ENCODE results near the gene SETDB2.
A peak's percentile ranks its signal among the peaks of the same experiment; 100 is the strongest.

SETDB2 gene

GRCh38 chr13:49443704-49444523 lies at the start of gene SETDB2, which contains the start of gene CAB39L:
Gene SETDB2 (plus strand): TSS chr13:49444274. CDS start chr13:49451894, 7,620 bp downstream.
Gene CAB39L (minus strand): TSS chr13:49444064. CDS start chr13:49382910, 61,154 bp downstream.
- H3K27ac ChIP-seq = peak within 1 kb of the TSS; percentile 87
- DNase-seq (ENCODE audit: low read depth, low spot score) = peak; percentile 98

GRCh38 chr13:49395451-49395865 lies 48.6 kb upstream of the SETDB2 start:
- no peak overlapping the region for H3K27ac ChIP-seq
- no peak for DNase-seq (ENCODE audit: low read depth, low spot score)

- no peak for DNase-seq (ENCODE audit: low read depth, low spot score)
- no peak overlapping the region for H3K27ac ChIP-seq
Observed at GRCh38 chr13:49395878-49396380, 48.1 kb upstream of the SETDB2 start.

- peak; percentile 20 for DNase-seq (ENCODE audit: low read depth, low spot score)
- no peak overlapping the region for H3K27ac ChIP-seq
Observed at GRCh38 chr13:49399801-49400472, 44.1 kb upstream of the SETDB2 start.

GRCh38 chr13:49400755-49401659 lies 43.1 kb upstream of the SETDB2 start:
- peak overlapping the region; percentile 21 for H3K27ac ChIP-seq
- peak; percentile 55 for DNase-seq (ENCODE audit: low read depth, low spot score)

DNA sequence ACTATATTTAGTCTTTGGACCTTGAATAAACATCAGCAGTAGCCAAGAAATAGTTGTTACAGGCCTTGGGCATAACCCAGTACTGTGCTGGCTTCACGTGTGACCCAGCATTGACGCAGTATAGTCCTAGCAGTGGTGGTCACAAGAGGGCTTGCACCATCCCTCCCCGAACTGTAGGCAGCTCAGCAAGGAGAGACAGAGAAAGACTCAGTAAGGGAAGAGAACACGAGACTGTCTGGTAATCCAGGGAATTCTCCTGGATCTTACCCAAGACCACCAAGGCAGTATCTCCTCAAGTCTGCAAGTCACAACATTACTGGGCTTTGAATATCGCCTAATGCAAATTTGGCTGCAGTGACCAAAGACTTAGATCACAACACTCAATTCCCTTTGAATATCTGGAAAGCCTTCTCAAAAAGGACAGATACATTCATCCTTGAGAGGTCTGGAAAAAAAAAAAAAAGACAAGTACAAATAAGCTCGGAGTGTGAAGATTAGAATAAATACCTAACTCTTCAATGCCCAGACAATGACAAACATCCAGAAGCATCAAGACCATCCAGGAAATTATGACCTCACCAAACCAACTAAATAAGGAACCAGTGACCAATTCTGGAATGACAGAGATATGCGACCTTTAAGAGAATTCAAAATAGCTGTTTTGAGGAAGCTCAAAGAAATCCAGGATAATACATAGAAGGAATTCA lies 39.9 kb upstream of the SETDB2 start:
- no peak overlapping the region for H3K27ac ChIP-seq
- DNase-seq (ENCODE audit: low read depth, low spot score) = no peak

DNA sequence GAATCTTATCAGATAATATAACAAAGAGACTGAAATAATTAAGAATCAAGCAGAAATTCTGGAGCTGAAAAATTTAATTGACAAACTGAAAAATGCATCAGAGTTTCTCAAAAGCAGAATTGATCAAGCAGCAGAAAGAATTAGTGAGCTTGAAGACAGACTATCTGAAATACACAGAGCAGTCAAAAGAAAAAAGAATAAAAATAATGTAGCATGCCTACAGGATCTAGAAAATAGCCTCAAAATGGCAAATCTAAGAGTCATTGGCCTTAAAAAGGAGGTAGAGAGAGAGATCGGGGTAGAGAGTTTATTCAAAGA lies 39.4 kb upstream of the SETDB2 start:
- no peak overlapping the region for H3K27ac ChIP-seq

GRCh38 chr13:49407068-49407467 lies 37.0 kb upstream of the SETDB2 start:
- H3K27ac ChIP-seq = no peak overlapping the region
- DNase-seq (ENCODE audit: low read depth, low spot score) = no peak

More for the DNA sequence above, 39.4 kb upstream of the SETDB2 start:
- no peak for DNase-seq (ENCODE audit: low read depth, low spot score)

DNA sequence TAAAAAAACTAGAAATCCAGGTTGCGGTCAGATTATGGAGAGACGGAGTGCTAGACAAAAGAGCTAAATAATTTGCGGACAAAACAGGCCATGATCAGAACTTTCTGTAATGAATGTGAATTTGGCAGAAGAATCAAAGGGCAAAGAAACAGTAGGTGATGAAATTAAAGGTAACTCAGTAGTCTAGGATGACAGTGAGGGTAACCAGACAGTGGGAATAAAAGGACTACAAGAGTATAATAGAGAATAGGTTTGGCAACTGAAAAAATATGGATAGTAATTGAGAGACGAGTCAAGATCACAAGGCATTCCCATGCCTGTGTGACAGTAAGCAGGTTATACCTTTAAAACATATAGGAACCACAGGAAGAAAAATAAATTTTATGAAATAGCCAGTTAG lies 36.1 kb upstream of the SETDB2 start:
- no peak for DNase-seq (ENCODE audit: low read depth, low spot score)
- H3K27ac ChIP-seq = no peak overlapping the region

GRCh38 chr13:49409008-49409407 lies 35.1 kb upstream of the SETDB2 start:
- no peak for DNase-seq (ENCODE audit: low read depth, low spot score)
- no peak overlapping the region for H3K27ac ChIP-seq

- no peak overlapping the region for H3K27ac ChIP-seq
- no peak for DNase-seq (ENCODE audit: low read depth, low spot score)
Observed at GRCh38 chr13:49410006-49410405, 34.1 kb upstream of the SETDB2 start.

DNA sequence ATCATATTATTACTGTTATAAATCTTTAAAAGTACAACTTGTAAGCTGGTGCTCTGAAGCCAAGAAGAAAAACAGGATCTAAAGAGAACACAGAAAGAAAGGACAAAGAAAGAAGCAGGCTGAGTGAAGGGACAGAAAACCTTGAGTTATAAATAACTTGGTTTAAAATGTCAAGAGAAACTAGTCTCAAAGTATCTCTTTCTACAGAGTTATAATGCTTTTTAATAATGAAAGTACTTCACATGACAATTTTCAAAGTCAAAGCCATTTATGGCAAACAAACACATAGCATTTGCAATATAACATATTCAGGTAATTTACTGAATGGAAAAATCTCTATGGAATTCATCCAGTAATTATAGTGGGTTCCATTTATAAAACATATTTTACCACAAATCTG lies 33.6 kb upstream of the SETDB2 start:
- no peak overlapping the region for H3K27ac ChIP-seq
- no peak for DNase-seq (ENCODE audit: low read depth, low spot score)

- no peak for DNase-seq (ENCODE audit: low read depth, low spot score)
- H3K27ac ChIP-seq = no peak overlapping the region
Observed at GRCh38 chr13:49411353-49411752, 32.7 kb upstream of the SETDB2 start.

DNA sequence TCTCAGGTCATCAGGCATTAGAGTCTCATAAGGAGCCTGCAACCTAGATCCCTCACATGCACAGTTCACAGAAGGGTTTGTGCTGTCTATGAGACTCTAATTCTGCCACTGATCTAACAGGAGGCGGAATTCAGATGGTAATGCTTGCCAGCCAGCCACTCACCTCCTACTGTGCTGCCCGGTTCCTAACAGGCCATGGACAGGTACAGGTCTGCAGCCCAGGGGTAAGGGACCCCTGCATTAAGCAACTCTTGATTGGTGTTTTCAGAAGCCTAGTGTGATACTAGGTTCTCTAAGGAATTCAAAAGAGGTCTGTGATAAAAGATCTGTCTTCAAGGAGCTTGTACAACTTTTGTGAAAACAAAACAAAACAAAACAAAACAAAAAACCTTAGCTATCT lies 31.3 kb upstream of the SETDB2 start:
- no peak overlapping the region for H3K27ac ChIP-seq
- no peak for DNase-seq (ENCODE audit: low read depth, low spot score)

DNA sequence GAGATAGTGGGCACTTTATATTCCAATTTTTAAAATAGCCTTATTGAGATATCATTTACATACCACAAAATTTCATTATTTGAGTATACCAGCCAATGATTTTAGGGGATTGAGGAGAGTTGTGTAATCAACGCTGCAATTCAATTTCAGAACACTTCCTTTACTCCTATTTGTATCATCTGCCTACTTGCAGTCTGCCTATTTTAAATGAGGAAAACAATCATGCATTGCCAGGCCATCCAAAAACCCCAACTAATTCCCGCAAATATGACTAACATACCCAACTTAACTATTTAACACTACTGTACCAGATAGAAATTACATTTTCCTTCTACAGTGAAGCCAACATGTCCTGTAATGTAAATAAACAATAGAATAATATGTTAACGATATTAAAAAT lies 26.9 kb upstream of the SETDB2 start:
- H3K27ac ChIP-seq = no peak overlapping the region
- DNase-seq (ENCODE audit: low read depth, low spot score) = no peak

GRCh38 chr13:49418206-49418605 lies 25.9 kb upstream of the SETDB2 start:
- no peak for DNase-seq (ENCODE audit: low read depth, low spot score)
- H3K27ac ChIP-seq = no peak overlapping the region

DNA sequence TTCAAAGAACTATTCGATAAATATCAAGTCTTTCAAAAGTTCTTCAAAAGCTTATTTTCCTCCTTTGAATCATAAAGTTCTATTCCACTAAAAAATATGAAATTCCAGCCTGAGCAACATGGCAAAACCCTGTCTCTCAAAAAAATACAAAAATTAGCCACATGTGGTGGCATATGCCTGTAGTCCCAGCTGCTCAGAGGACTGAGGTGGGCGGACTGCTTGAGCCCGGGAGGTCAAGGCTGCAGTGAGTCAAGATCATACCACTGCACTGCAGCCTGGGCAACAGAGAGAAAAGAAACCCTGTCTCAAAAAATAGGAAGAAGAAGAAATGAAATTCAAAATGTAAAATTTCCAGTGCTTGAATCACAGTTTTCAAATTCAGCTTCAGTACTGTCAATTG lies 24.8 kb upstream of the SETDB2 start:
- no peak for DNase-seq (ENCODE audit: low read depth, low spot score)
- H3K27ac ChIP-seq = no peak overlapping the region

DNA sequence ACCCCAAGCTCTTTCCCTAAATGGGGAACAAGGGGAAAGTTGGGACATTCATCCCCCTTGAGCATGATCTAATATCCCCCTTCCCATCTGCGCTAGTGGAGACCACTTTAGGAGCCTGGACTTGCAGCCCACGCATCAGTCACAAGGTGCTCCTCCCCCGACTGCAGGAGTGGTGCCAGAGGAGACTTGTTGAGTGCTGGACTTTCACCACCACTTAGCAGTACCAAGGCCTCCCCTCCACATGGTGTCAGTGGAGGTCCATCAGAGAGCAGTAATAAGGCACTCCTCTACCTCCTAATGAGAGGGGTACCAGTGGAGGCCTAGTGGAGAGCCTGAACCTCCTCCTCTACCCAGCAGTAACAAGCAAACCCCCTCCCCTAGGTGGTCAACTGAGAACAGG lies 22.7 kb upstream of the SETDB2 start:
- no peak overlapping the region for H3K27ac ChIP-seq
- DNase-seq (ENCODE audit: low read depth, low spot score) = no peak

- H3K27ac ChIP-seq = no peak overlapping the region
- DNase-seq (ENCODE audit: low read depth, low spot score) = no peak
Observed at GRCh38 chr13:49424011-49424560, 20.0 kb upstream of the SETDB2 start.
